OCI-M1 (cell line): ENCODE measurements around the gene ZNF804A.

Source experiments
- DNase-seq: peaks from one replicate; lab custom pipeline; 2025; lab: John Stamatoyannopoulos, UW

Gene ZNF804A

GRCh38 chr2:184598316-184599053 lies at the start of gene ZNF804A:
TSS of gene ZNF804A (plus strand) at chr2:184598529. CDS start at chr2:184598960, 431 bp downstream.
- DNase-seq, result peak; percentile 84

- DNase-seq, result no peak
Observed at GRCh38 chr2:184549153-184549552, 49.2 kb upstream of the ZNF804A start.

GRCh38 chr2:184551626-184552025 lies 46.7 kb upstream of the ZNF804A start:
- no peak for DNase-seq

GRCh38 chr2:184554736-184555135 lies 43.6 kb upstream of the ZNF804A start:
- no peak for DNase-seq

GRCh38 chr2:184555352-184555751 lies 43.0 kb upstream of the ZNF804A start:
- no peak for DNase-seq

GRCh38 chr2:184556639-184557038 lies 41.7 kb upstream of the ZNF804A start:
- DNase-seq, result no peak

- peak; percentile 34 for DNase-seq
Observed at GRCh38 chr2:184558713-184559464, 39.4 kb upstream of the ZNF804A start.

GRCh38 chr2:184560603-184561002 lies 37.7 kb upstream of the ZNF804A start:
- DNase-seq, result no peak

GRCh38 chr2:184562532-184562931 lies 35.8 kb upstream of the ZNF804A start:
- peak; percentile 42 for DNase-seq

GRCh38 chr2:184564092-184564491 lies 34.2 kb upstream of the ZNF804A start:
- DNase-seq, result no peak

GRCh38 chr2:184566716-184567115 lies 31.6 kb upstream of the ZNF804A start:
- DNase-seq, result no peak

- no peak for DNase-seq
Observed at GRCh38 chr2:184577056-184577455, 21.3 kb upstream of the ZNF804A start.

GRCh38 chr2:184577743-184578142 lies 20.6 kb upstream of the ZNF804A start:
- DNase-seq, result peak; percentile 12

GRCh38 chr2:184579226-184579625 lies 19.1 kb upstream of the ZNF804A start:
- no peak for DNase-seq

GRCh38 chr2:184581391-184581790 lies 16.9 kb upstream of the ZNF804A start:
- DNase-seq, result peak; percentile 90

GRCh38 chr2:184589261-184589660 lies 9.1 kb upstream of the ZNF804A start:
- DNase-seq, result peak; percentile 59

- peak; percentile 95 for DNase-seq
Observed at GRCh38 chr2:184596819-184597411, 1.4 kb upstream of the ZNF804A start.

- peak; percentile 82 for DNase-seq
Observed at GRCh38 chr2:184597571-184597991, 748 bp upstream of the ZNF804A start.

- no peak for DNase-seq
Observed at GRCh38 chr2:184598002-184598315, 370 bp upstream of the ZNF804A start.

GRCh38 chr2:184599054-184599871 lies 934 bp downstream of the ZNF804A start:
- DNase-seq, result peak; percentile 88

- DNase-seq, result no peak
Observed at GRCh38 chr2:184599872-184600222, 1.5 kb downstream of the ZNF804A start.

- no peak for DNase-seq
Observed at GRCh38 chr2:184602734-184603133, 4.4 kb downstream of the ZNF804A start.
